Osteoblast (primary cell): ENCODE results near the gene COPRS. TPM values are rescaled to one million over a fixed set of nuclear protein-coding genes. Genes with fewer than 3 reads are reported as not detected.

Source experiments
- DNase-seq: peaks from one replicate; pipeline ENCODE4 v3.0.0; 2011; ENCODE audit warnings: low spot score, mixed read lengths; ENCODE audit not compliant: insufficient read length; ENCODE audit errors: missing footprints
- H2AFZ ChIP-seq: 2 replicates; pipeline ENCODE4 v1.6.0; 2011; ENCODE audit warnings: mild to moderate bottlenecking, low read length
- H3K27ac ChIP-seq: 2 replicates; pipeline ENCODE4 v1.5.1; 2011; ENCODE audit warnings: mild to moderate bottlenecking, low read depth, low read length, moderate library complexity
- H3K27me3 ChIP-seq: 2 replicates; pipeline ENCODE4 v1.6.0; 2012; ENCODE audit warnings: mild to moderate bottlenecking, control low read depth, inconsistent platforms, low read length, moderate library complexity; ENCODE audit not compliant: insufficient read depth
- H3K36me3 ChIP-seq: 2 replicates; pipeline ENCODE4 v1.5.1; 2011; ENCODE audit warnings: mild to moderate bottlenecking, low read length, control low read depth, moderate library complexity; ENCODE audit not compliant: insufficient read depth
- H3K4me1 ChIP-seq: 2 replicates; pipeline ENCODE4 v1.5.1; 2011; ENCODE audit warnings: mild to moderate bottlenecking, low read length, control low read depth, moderate library complexity; ENCODE audit not compliant: insufficient read depth
- H3K4me2 ChIP-seq: 2 replicates; pipeline ENCODE4 v1.6.0; 2011; ENCODE audit warnings: mild to moderate bottlenecking, low read length; ENCODE audit not compliant: insufficient read depth
- H3K4me3 ChIP-seq: fragments of 200-600 bp; sonication (generic); 3 replicates; pipeline ENCODE4 v1.5.1; 2012; ENCODE audit warnings: mild to moderate bottlenecking, low read length, inconsistent platforms; ENCODE audit not compliant: insufficient read depth
- H3K79me2 ChIP-seq: 2 replicates; pipeline ENCODE4 v1.6.0; 2012; ENCODE audit warnings: mild to moderate bottlenecking, low read length, control low read depth, inconsistent platforms; ENCODE audit not compliant: insufficient read depth
- H3K9me3 ChIP-seq: 2 replicates; pipeline ENCODE4 v1.5.1; 2011; ENCODE audit warnings: low read depth, low read length, control low read depth
- H4K20me1 ChIP-seq: 2 replicates; pipeline ENCODE4 v1.6.0; 2012; ENCODE audit warnings: mild to moderate bottlenecking, low read length, control low read depth; ENCODE audit not compliant: insufficient read depth
- total RNA-seq: library from RNA; depleted of rRNA; stranded (reverse); fragments of >200 nt; gene quantifications from 2 replicates; pipeline ENCODE4 v1.2.3, GENCODE V29; 2012
- TF ChIP-seq, protein P1 (sequence below): IDR thresholded peaks from 2 replicates; pipeline ENCODE4 v1.5.1; 2011; ENCODE audit warnings: mild to moderate bottlenecking, low read depth, low read length, moderate library complexity; ENCODE audit errors: extremely low read depth

COPRS gene
- total RNA-seq, 1 donor: 106 TPM

DNA sequence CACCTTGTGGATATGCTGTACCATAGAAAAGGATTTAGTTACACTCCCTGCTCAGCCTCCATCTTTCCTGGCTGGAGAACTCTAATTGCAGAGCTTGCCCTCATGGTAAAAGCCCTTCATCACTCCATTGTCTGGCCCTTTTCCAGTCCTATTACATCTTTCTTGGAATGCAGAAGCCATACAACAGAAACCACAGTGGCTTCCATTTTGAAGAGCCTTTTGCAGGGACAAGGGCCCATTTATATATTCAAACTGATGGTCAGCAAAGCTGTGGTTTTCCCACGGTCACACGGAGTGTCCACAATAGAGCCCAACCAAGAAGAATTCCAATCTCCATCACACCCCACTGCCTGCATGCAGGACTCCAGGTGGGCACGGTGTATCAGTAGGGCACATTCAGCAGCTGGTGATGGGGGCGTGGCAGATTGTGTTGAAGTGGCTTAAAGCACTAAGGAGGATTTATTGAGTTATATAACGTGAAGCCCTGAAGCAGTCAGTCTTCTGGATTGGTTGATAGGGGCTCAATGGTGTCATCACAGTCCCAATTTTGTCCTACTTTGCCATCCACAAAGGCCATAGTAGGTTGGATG, 20.3 kb downstream of the COPRS start:
- Histone ChIP-seq H3K27ac (no peak overlapping the region), H3K4me1 (peaks cover 22% of the 10 kb centered on the region), H3K4me3 (no peak overlapping the region), H3K79me2 (no peaks in the 10 kb centered on the region), H3K27me3 (no peaks in the 10 kb centered on the region), H3K36me3 (no peaks in the 10 kb centered on the region), H3K9me3 (no peaks in the 10 kb centered on the region), H2AFZ (no peak overlapping the region), H3K4me2 (no peak overlapping the region), H4K20me1 (no peaks in the 10 kb centered on the region)
- DNase-seq: no peak
- TF ChIP-seq, protein P1, sequence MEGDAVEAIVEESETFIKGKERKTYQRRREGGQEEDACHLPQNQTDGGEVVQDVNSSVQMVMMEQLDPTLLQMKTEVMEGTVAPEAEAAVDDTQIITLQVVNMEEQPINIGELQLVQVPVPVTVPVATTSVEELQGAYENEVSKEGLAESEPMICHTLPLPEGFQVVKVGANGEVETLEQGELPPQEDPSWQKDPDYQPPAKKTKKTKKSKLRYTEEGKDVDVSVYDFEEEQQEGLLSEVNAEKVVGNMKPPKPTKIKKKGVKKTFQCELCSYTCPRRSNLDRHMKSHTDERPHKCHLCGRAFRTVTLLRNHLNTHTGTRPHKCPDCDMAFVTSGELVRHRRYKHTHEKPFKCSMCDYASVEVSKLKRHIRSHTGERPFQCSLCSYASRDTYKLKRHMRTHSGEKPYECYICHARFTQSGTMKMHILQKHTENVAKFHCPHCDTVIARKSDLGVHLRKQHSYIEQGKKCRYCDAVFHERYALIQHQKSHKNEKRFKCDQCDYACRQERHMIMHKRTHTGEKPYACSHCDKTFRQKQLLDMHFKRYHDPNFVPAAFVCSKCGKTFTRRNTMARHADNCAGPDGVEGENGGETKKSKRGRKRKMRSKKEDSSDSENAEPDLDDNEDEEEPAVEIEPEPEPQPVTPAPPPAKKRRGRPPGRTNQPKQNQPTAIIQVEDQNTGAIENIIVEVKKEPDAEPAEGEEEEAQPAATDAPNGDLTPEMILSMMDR: no peak

DNA sequence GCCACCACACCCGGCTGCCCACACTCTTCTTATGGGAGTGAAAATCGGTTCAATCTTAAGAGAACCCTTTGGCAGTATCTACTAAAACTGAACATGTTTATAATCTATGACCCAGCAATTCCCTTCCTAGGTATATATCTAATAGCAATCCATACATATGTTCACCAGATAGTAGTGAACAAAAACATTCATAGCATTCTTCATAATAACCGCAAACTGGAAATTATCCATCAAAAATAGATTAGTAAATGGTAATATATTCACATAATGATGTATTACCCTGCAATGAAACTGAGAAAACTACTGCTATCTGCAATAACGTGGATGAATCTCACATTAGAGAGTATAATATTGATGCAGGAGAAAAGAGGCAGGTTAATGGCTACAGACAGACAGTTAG, 23.1 kb downstream of the COPRS start:
- Histone ChIP-seq H3K4me2 (no peak overlapping the region), H3K27ac (no peak overlapping the region), H3K27me3 (no peaks in the 10 kb centered on the region), H2AFZ (no peak overlapping the region), H3K9me3 (no peaks in the 10 kb centered on the region), H3K4me1 (peaks cover 5% of the 10 kb centered on the region), H3K79me2 (no peaks in the 10 kb centered on the region), H3K36me3 (no peaks in the 10 kb centered on the region), H3K4me3 (no peak overlapping the region), H4K20me1 (no peaks in the 10 kb centered on the region)
- DNase-seq: peak; percentile 51
- TF ChIP-seq, protein P1: no peak

DNA sequence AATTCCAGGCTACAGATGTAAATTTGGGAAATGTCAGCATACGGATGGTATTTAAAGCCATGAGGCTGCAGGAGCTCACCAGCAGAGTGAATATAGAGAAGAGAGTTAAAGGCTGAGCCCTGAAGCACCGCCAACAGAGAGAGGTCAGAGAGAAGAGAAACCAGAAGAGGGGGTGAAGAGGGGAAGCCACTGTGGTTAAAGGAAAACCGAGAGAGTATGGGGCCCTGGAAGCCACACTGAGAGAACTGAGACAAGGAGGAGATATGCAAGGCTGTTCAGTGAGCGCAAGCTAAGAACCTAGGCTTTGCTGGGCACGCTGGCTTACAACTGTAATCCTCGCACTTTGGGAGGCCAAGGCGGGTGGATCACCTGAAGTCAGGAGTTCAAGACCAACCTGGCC, 24.6 kb downstream of the COPRS start:
- DNase-seq: no peak
- Histone ChIP-seq H3K4me2 (no peak overlapping the region), H4K20me1 (no peaks in the 10 kb centered on the region), H3K4me3 (no peak overlapping the region), H3K79me2 (no peaks in the 10 kb centered on the region), H3K27ac (no peak overlapping the region), H3K27me3 (no peaks in the 10 kb centered on the region), H3K36me3 (no peaks in the 10 kb centered on the region), H3K4me1 (peaks cover 4% of the 10 kb centered on the region), H3K9me3 (no peaks in the 10 kb centered on the region), H2AFZ (peak overlapping the region; percentile 62)
- TF ChIP-seq, protein P1: no peak

DNA sequence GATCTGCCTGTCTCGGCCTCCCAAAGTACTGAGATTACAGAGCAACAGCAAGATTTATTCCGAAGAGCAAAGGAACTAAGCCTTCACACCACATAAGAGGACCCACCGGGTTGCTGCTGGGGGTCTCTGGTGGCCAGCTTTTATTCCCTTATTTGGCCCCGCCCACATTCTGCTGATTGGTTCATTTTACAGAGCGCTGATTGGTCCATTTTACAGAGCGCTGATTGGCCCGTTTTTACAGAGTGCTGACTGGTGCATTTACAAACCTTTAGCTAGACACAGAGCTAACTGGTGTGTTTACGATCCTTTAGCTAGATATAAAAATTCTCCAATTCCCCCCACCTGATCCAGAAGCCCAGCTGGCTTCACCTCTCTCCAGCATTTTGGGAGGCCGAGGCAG, 26.3 kb downstream of the COPRS start:
- Histone ChIP-seq H3K9me3 (no peaks in the 10 kb centered on the region), H3K36me3 (no peaks in the 10 kb centered on the region), H3K4me3 (no peak overlapping the region), H3K27ac (no peak overlapping the region), H3K4me1 (peaks cover 4% of the 10 kb centered on the region), H3K4me2 (no peak overlapping the region), H4K20me1 (no peaks in the 10 kb centered on the region), H3K79me2 (no peaks in the 10 kb centered on the region), H2AFZ (no peak overlapping the region), H3K27me3 (no peaks in the 10 kb centered on the region)
- TF ChIP-seq, protein P1: no peak
- no peak for DNase-seq
